ENCODE results near the gene CEP85L. TPM values are rescaled to one million over a fixed set of nuclear protein-coding genes. Genes with fewer than 3 reads are reported as not detected.

The CEP85L gene
- total RNA-seq, 4 donors from 2014 or later, result 15.6 to 22.8 (median 21.9) TPM

DNA sequence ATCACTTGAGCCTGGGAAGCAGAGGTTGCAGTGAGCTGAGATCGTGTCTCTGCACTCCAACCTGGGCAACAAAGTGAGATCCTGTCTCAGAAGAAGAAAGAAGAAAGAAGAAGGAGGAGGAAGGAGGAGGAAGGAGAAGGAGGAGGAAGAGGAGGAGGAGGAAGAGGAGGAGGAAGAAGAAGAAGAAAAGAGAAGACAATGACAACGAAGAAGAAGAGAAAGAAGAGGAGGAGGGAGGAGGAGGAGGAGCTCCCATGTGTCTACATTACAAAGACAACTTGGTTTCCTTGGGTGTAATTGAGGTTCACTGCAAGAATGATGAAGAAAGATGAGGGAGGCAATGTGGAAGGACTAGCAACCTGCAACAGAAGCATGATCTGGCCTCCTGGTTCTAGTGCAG, 21.3 kb upstream of the CEP85L start:
- Histone ChIP-seq H3K27ac (no peak overlapping the region), H3K27me3 (no peaks in the 10 kb centered on the region), H3K36me3 (no peaks in the 10 kb centered on the region), H3K9me3 (no peaks in the 10 kb centered on the region), H3K4me1 (peaks cover 32 to 36% of the 10 kb centered on the region in 2 donors), H3K4me3 (no peak overlapping the region)
- DNase-seq (no peak), ATAC-seq (no peak)
- intact Hi-C loops (cut with DNase I; ENCODE audit: low total_unique reads), result no loop called here
- in situ Hi-C loops (cut with MboI; ENCODE audit: low sequenced_read_pairs in 4 of 4), result no loop called here
- TF ChIP-seq POLR2A (IDR thresholded peaks at IDR 0.05), result no peak
- TF ChIP-seq CTCF (IDR thresholded peaks at IDR 0.05 in 4 of 5, conservative IDR thresholded peaks at IDR 0.05 in 1 of 5), result no peak

GRCh38 chr6:118669561-118669960, 18.2 kb upstream of the CEP85L start:
- intact Hi-C loops (cut with DNase I; ENCODE audit: low total_unique reads), result loop anchor here (5.0 to 10.0 kb wide), 2 partner anchors 78 to 1405 kb away; partner anchors contain the start of gene VGLL2

DNA sequence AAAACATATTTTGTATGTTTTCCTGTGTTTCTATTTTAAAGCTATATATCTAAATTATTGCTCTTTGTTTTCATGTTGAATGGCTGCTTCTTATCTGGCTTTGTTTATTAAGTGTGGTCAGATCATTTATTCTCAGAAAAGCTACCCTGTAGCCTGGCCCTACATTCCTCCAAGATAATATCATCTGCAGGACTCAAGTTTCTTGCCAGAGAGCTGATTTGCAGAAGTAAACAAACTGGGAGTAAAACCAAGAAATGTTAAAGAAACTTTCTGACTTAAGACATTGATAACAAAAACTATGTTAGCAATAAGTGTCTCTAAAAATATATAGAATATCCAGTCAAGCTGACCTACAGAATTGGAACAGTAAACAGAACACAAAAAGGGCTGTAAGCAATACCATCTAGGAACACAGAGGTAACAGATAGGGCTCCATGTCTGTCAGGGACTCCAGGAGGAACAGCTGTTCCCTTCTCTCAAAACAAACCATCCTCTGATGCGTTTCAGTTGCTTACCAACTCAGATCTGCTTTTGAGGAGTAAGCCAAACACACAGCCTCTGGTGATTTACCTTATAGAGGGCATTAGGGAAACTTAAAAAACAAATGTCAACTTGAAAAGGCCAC, 17.5 kb upstream of the CEP85L start:
- TF ChIP-seq POLR2A (IDR thresholded peaks at IDR 0.05) (no peak), CTCF (IDR thresholded peaks at IDR 0.05 in 4 of 5, conservative IDR thresholded peaks at IDR 0.05 in 1 of 5) (peak in 1 of 5 experiments; percentile 4)
- no peaks in the 10 kb centered on the region for H3K9me3 ChIP-seq
- DNase-seq (peak; percentile 33 to 49), ATAC-seq (peak; percentile 98)
- intact Hi-C loops (cut with DNase I; ENCODE audit: low total_unique reads) (loop anchor here (5.0 to 10.0 kb wide), 2 partner anchors 78 to 1404 kb away; partner anchors contain the start of gene VGLL2), in situ Hi-C loops (cut with MboI; ENCODE audit: low sequenced_read_pairs in 4 of 4) (no loop called here)
- peak overlapping the region; percentile 80 to 89 (median 82) for H3K27ac ChIP-seq
- peaks cover 62 to 67% of the 10 kb centered on the region in 2 donors for H3K4me1 ChIP-seq
- H3K4me3 ChIP-seq, result peak overlapping the region in 1 of 4 donors; percentile 0
- H3K36me3 ChIP-seq, result no peaks in the 10 kb centered on the region
- H3K27me3 ChIP-seq, result no peaks in the 10 kb centered on the region

More at GRCh38 chr6:118669561-118669960, 18.2 kb upstream of the CEP85L start:
- Histone ChIP-seq H3K9me3 (no peaks in the 10 kb centered on the region), H3K27me3 (no peaks in the 10 kb centered on the region), H3K4me1 (peaks cover 62% of the 10 kb centered on the region in 2 donors), H3K27ac (peak overlapping the region; percentile 80 to 89 (median 82)), H3K36me3 (no peaks in the 10 kb centered on the region), H3K4me3 (no peak overlapping the region)
- no peak for DNase-seq
- no peak for TF ChIP-seq CTCF (IDR thresholded peaks at IDR 0.05 in 4 of 5, conservative IDR thresholded peaks at IDR 0.05 in 1 of 5)
- no peak for TF ChIP-seq POLR2A (IDR thresholded peaks at IDR 0.05)
- no peak for ATAC-seq
- in situ Hi-C loops (cut with MboI; ENCODE audit: low sequenced_read_pairs in 4 of 4), result no loop called here

DNA sequence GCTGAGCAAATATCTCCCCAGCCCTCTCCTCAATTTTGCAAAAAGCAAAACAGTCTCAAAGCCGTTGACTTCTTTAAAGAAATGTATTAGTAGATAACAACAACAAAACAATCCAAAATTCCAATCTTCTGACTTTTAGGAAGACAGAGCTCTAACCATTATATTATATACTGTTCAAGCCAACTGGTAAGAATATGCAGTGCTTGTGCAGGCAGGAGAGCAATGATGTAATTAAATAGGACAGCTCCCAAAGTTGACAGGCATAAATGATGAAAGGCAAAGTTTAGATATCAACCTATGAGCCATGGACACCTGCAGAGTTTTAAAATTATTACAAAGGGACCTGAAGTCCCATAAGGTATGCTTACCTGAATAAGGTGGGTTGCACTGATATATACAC, 16.6 kb upstream of the CEP85L start:
- H3K36me3 ChIP-seq, result no peaks in the 10 kb centered on the region
- in situ Hi-C loops (cut with MboI; ENCODE audit: low sequenced_read_pairs in 4 of 4), result no loop called here
- H3K27ac ChIP-seq, result peak overlapping the region; percentile 80 to 89 (median 82)
- intact Hi-C loops (cut with DNase I; ENCODE audit: low total_unique reads), result loop anchor here (5.0 to 10.0 kb wide), 2 partner anchors 79 to 1403 kb away; partner anchors contain the start of gene VGLL2
- H3K4me3 ChIP-seq, result no peak overlapping the region
- ATAC-seq (no peak), DNase-seq (no peak)
- no peaks in the 10 kb centered on the region for H3K9me3 ChIP-seq
- H3K4me1 ChIP-seq, result peaks cover 62 to 67% of the 10 kb centered on the region in 2 donors
- H3K27me3 ChIP-seq, result no peaks in the 10 kb centered on the region
- TF ChIP-seq POLR2A (IDR thresholded peaks at IDR 0.05), result no peak
- TF ChIP-seq CTCF (IDR thresholded peaks at IDR 0.05 in 4 of 5, conservative IDR thresholded peaks at IDR 0.05 in 1 of 5), result no peak

Measured in gastrocnemius medialis (tissue), 4 donors.